ENCODE measurements around the gene CAMK1. TPM values are rescaled to one million over a fixed set of nuclear protein-coding genes. Genes with fewer than 3 reads are reported as not detected.

Gene CAMK1
- total RNA-seq, 2 donors from 2014 or later = 16.4 to 40.2 TPM

DNA sequence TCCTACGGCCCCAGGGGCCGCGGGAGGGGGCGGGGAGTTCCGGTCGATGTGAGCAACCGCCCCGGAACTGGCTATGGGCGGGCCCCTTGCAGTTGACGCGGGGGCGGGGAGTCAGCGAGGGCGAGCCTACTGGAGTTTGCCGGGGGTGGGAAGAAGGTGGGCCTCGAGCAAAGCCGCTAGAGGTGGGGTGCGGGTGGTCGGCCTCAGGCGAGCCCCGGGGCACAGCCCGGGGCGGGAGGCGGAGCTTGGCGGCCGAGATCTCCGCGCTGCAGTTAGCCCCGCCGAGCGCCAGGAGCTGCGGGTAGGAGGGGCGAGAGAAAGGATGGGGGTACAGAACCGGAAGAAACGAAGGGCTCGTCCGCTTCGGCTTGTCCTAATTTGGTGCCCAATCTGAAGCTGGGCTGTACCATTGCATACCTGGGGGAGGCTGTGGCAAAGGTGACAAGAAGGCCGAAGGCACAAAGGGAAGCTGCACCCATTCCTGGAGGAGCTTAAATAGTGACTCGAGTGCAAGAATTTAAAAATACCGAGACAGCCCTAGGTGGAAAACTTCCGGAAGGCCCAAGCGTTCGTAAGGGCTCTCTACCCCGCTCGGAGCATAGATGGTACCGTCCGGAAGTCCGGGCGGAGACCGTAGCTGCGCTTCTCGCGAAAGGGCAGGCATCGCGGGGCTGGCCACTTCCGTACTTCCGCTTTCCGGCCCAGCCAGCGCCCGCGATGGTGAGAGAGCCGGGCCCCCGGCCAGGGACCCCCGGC lies 22.8 kb upstream of the CAMK1 start, which contains the start of the genes ARPC4 and TADA3:
Gene ARPC4 (plus strand): TSS at position 678 of the 756 bp plus-strand sequence. CDS start 40 bp downstream, at position 718.
Gene TADA3 (minus strand): TSS at position 69 of the 756 bp plus-strand sequence. CDS start 1,007 bp downstream, outside the sequence.
- H3K27me3 ChIP-seq = no peaks in the 10 kb centered on the region
- no peaks in the 10 kb centered on the region for H3K9me3 ChIP-seq
- TF ChIP-seq, protein P1, sequence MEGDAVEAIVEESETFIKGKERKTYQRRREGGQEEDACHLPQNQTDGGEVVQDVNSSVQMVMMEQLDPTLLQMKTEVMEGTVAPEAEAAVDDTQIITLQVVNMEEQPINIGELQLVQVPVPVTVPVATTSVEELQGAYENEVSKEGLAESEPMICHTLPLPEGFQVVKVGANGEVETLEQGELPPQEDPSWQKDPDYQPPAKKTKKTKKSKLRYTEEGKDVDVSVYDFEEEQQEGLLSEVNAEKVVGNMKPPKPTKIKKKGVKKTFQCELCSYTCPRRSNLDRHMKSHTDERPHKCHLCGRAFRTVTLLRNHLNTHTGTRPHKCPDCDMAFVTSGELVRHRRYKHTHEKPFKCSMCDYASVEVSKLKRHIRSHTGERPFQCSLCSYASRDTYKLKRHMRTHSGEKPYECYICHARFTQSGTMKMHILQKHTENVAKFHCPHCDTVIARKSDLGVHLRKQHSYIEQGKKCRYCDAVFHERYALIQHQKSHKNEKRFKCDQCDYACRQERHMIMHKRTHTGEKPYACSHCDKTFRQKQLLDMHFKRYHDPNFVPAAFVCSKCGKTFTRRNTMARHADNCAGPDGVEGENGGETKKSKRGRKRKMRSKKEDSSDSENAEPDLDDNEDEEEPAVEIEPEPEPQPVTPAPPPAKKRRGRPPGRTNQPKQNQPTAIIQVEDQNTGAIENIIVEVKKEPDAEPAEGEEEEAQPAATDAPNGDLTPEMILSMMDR (IDR thresholded peaks at IDR 0.05) = no peak
- H3K4me3 ChIP-seq = peak within 1 kb of the TSS; percentile 92 to 99
- peaks cover 29% of the 10 kb centered on the region for H3K36me3 ChIP-seq
- peak within 1 kb of the TSS; percentile 96 to 99 for H3K27ac ChIP-seq
- H3K4me1 ChIP-seq = peaks cover 0 to 35% of the 10 kb centered on the region in 2 donors
- peak; percentile 93 for DNase-seq (ENCODE audit: low spot score)

DNA sequence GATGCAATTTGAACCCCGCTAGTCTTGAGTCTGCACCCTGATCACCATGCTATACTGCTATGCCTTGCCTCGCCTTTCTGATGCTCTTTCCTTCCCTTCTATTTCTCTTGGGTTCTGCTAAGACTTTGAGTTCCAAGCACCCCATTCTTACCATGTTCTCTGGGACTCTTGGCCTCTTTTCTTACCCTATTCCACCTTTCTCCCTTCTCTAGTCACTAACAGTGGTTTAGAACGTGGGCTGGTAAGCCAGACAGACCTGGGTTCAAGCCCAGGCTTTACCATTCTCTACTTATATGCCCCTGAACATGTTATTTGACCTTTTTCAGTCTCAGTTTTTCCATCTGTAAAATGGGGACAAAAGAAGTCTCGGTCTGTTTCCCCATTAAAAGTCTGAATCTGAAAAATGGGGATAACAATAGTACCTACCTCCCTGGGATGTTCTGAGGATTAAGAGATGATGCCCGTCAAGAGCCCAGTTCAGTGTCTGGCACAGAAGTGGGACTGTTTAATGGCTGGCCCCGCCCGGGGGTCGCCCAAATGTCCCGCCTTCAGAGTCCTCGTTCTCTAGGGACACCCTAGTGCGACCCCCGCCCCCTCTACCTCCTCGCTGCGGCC lies 22.1 kb upstream of the CAMK1 start:
- H3K36me3 ChIP-seq = peaks cover 29% of the 10 kb centered on the region
- H3K27me3 ChIP-seq = no peaks in the 10 kb centered on the region
- H3K27ac ChIP-seq = peak overlapping the region; percentile 96 to 99
- peak overlapping the region; percentile 92 to 99 for H3K4me3 ChIP-seq
- DNase-seq (ENCODE audit: low spot score) = no peak
- peaks cover 0 to 32% of the 10 kb centered on the region in 2 donors for H3K4me1 ChIP-seq
- H3K9me3 ChIP-seq = no peaks in the 10 kb centered on the region
- TF ChIP-seq, protein P1 (IDR thresholded peaks at IDR 0.05) = no peak

- Histone ChIP-seq H3K27me3 (no peaks in the 10 kb centered on the region), H3K27ac (no peak overlapping the region), H3K4me1 (peaks cover 0 to 32% of the 10 kb centered on the region in 2 donors), H3K4me3 (no peak overlapping the region), H3K36me3 (peaks cover 37% of the 10 kb centered on the region), H3K9me3 (no peaks in the 10 kb centered on the region)
- TF ChIP-seq, protein P1 (IDR thresholded peaks at IDR 0.05) = no peak
- DNase-seq (ENCODE audit: low spot score) = no peak
Measured at GRCh38 chr3:9791127-9791526, 21.4 kb upstream of the CAMK1 start.

DNA sequence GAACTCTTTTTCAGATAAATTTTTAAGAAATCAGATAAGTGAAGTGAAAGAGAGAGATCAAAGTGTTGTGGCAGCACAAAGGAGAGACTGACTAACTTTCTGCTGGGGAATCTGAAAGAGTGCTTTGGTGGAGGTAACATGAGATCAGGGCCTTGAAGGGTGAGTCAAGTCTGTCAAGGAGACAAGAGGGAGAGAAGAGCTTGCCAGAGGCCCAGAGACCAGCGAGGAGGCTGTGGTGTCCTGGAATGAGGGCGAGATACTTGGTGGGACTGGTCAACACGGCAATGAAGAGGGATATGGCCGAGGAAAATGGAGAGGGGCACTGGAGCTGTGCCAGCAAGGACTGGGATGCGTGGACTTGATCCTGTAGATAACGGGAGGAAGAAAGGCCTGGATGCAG lies 18.0 kb upstream of the CAMK1 start:
- Histone ChIP-seq H3K9me3 (no peaks in the 10 kb centered on the region), H3K27ac (no peak overlapping the region), H3K4me1 (peaks cover 0 to 14% of the 10 kb centered on the region in 2 donors), H3K36me3 (peaks cover 61% of the 10 kb centered on the region), H3K27me3 (no peaks in the 10 kb centered on the region), H3K4me3 (no peak overlapping the region)
- DNase-seq (ENCODE audit: low spot score) = no peak
- TF ChIP-seq, protein P1 (IDR thresholded peaks at IDR 0.05) = no peak

DNA sequence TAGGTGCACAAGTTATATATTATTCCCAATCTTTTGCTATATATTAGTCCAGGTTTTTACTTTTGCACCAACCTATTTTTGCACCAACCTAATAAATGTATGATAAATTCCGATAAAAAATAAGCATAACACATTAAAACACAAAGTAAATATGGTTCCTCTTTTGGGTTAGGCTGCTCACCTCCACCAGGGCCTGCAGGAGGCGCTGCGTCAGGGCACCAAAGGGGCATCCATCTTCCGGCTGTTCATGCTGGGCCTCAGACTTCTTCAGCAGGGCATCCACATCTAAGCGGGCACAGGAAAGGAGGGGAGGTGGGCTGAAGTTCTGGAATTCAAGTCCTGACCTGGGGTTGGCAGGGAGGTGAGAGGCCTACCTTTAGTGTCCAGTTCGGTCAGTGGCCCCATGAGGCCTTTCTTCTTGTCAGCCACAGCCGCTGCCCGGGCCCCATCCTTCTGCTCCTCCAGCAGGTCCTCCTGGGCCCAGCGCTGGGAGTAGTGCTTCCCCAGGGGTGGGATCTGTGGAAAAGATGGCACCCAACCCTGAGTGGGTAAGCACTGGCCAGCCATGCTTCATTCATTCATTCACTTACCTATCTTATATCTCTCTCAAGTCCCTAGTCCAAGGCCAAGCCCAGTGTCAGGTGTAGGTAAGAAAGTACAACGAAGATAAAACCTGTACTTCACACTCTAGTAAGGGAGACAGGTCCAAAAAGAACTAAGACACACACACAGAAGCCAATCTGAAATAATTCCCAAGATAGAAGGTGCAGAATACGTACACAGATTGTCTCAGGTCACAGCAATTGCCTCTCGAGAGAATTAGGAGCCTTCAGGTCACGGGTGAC lies 17.3 kb upstream of the CAMK1 start:
- H3K4me1 ChIP-seq = peaks cover 0 to 14% of the 10 kb centered on the region in 2 donors
- peaks cover 67% of the 10 kb centered on the region for H3K36me3 ChIP-seq
- no peaks in the 10 kb centered on the region for H3K9me3 ChIP-seq
- H3K27me3 ChIP-seq = no peaks in the 10 kb centered on the region
- DNase-seq (ENCODE audit: low spot score) = no peak
- no peak overlapping the region for H3K4me3 ChIP-seq
- TF ChIP-seq, protein P1 (IDR thresholded peaks at IDR 0.05) = peak in 1 of 2 donors; percentile 11
- H3K27ac ChIP-seq = no peak overlapping the region

Data from right atrium auricular region (tissue), 2 donors.